ENCODE measurements around the gene MAP4K1. TPM values are rescaled to one million over a fixed set of nuclear protein-coding genes. Genes with fewer than 3 reads are reported as not detected.

The MAP4K1 gene
- total RNA-seq, 2 donors from 2014 or later = 12.3 to 17.8 TPM

DNA sequence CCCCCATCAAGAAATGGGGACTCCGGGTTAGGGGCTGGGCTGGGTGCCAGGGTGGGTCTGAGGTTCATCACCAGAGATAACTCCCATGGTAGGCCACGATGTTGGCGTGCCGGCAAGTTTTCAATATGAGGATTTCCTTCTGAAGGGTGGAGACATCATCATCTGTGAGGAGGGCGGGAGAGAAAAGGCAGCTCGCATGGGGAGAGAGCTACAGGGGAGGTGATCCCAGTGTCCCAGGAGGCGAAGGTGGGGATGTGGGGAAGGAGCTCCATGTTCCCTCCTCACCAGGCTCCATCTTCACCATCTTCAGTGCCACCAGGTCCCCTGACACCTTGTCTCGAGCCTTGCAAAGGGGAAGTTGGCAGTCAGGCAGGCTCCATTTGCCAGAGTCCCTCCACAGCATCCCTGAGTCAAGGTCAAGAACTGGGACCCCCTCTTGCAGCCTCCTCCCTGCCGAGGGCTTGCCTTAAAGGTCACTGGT, 430 bp downstream of the MAP4K1 start:
- WGBS, 2 experiments (ENCODE audit: insufficient coverage in 1 of 2, insufficient read length in 1 of 2) = 96% methylated on average over 4 to 9 of the region's 9 CpGs
- H3K9ac ChIP-seq (ENCODE audit: extremely low read depth, low read length, poor library complexity, severe bottlenecking) = no peak overlapping the region
- Mint-ChIP-seq H3K4me1 (peaks cover 22% of the 10 kb centered on the region), H3K27ac (no peak overlapping the region), H3K9me3 (no peaks in the 10 kb centered on the region), H3K27me3 (ENCODE audit: insufficient read depth) (no peaks in the 10 kb centered on the region), H3K4me3 (no peak overlapping the region), H3K36me3 (ENCODE audit: low read depth) (peaks cover 15% of the 10 kb centered on the region)
- TF ChIP-seq, protein P1, sequence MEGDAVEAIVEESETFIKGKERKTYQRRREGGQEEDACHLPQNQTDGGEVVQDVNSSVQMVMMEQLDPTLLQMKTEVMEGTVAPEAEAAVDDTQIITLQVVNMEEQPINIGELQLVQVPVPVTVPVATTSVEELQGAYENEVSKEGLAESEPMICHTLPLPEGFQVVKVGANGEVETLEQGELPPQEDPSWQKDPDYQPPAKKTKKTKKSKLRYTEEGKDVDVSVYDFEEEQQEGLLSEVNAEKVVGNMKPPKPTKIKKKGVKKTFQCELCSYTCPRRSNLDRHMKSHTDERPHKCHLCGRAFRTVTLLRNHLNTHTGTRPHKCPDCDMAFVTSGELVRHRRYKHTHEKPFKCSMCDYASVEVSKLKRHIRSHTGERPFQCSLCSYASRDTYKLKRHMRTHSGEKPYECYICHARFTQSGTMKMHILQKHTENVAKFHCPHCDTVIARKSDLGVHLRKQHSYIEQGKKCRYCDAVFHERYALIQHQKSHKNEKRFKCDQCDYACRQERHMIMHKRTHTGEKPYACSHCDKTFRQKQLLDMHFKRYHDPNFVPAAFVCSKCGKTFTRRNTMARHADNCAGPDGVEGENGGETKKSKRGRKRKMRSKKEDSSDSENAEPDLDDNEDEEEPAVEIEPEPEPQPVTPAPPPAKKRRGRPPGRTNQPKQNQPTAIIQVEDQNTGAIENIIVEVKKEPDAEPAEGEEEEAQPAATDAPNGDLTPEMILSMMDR (conservative IDR thresholded peaks at IDR 0.05) = no peak
- H3K36me3 ChIP-seq (ENCODE audit: control insufficient read depth, insufficient read depth, low read length) = peaks cover 21% of the 10 kb centered on the region
- peaks cover 3% of the 10 kb centered on the region for H3K4me1 ChIP-seq (ENCODE audit: control insufficient read depth, insufficient read depth, low read length)
- no peaks in the 10 kb centered on the region for H3K27me3 ChIP-seq (ENCODE audit: control insufficient read depth, insufficient read depth, low read length, poor library complexity, severe bottlenecking)
- H3K27ac ChIP-seq (ENCODE audit: low read depth, low read length) = no peak overlapping the region
- H3K4me3 ChIP-seq (ENCODE audit: low read length) = no peak overlapping the region
- H3K9me3 ChIP-seq (ENCODE audit: control insufficient read depth, low read length) = no peaks in the 10 kb centered on the region
- no peak for DNase-seq

DNA sequence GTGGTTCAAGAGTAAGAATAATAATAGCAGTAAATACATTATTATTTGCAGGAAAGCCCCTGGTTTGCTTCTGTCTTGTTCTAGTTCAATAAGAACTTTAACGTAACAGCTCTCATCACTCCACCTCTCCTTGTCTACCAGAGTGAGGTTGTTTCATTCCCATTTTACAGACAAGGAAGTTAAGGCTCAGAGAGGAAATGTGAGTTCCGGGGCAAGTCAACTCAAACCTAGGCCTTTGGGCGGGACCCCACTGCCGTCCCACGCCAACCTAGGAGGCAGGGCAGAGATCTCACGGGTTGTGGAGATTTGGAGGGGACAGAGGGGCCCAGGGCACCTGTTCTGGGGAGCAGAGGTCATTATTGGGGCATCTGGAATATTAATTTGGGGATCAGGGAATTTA, 1.5 kb downstream of the MAP4K1 start:
- Mint-ChIP-seq H3K9me3 (no peaks in the 10 kb centered on the region), H3K36me3 (ENCODE audit: low read depth) (peaks cover 5% of the 10 kb centered on the region), H3K4me3 (no peak overlapping the region), H3K27ac (no peak overlapping the region), H3K4me1 (peaks cover 16% of the 10 kb centered on the region), H3K27me3 (ENCODE audit: insufficient read depth) (no peaks in the 10 kb centered on the region)
- Histone ChIP-seq H3K27ac (ENCODE audit: low read depth, low read length) (no peak overlapping the region), H3K27me3 (ENCODE audit: control insufficient read depth, insufficient read depth, low read length, poor library complexity, severe bottlenecking) (no peaks in the 10 kb centered on the region), H3K4me1 (ENCODE audit: control insufficient read depth, insufficient read depth, low read length) (peaks cover 3% of the 10 kb centered on the region), H3K4me3 (ENCODE audit: low read length) (no peak overlapping the region), H3K36me3 (ENCODE audit: control insufficient read depth, insufficient read depth, low read length) (peaks cover 11% of the 10 kb centered on the region), H3K9me3 (ENCODE audit: control insufficient read depth, low read length) (no peaks in the 10 kb centered on the region), H3K9ac (ENCODE audit: extremely low read depth, low read length, poor library complexity, severe bottlenecking) (no peak overlapping the region)
- 90 to 99% methylated on average over 6 of the region's 6 CpGs for WGBS, 2 experiments (ENCODE audit: insufficient coverage in 1 of 2, insufficient read length in 1 of 2)
- TF ChIP-seq, protein P1 (conservative IDR thresholded peaks at IDR 0.05) = no peak
- no peak for DNase-seq

DNA sequence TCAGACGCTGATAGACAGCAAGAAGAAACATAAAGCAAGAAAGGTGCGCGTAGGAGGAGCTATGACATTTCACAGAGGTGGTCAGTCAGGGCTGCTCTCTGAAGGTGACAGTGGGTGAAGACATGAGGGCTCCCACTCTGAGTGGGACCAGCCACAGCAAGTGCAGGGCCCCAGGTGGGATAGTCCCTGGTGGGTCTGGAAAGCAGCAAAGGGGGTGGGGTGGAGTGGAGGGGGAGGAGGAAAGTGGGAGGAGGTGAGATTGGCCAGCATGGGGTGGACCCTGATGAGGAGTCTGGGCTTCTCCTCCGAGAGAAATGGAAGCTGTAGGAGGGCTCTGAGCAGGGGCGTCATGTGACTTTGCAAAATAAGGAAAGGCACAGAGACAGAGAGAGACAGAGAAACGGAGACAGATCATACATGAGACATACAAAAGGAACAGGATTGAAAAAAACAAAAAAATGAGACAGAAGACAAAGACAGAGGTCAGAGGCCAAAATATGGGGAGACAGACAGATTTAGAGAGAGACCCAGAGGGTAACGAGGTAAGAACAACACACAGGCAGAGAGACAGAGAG, 2.7 kb downstream of the MAP4K1 start:
- 79 to 85% methylated on average over 7 of the region's 7 CpGs for WGBS, 2 experiments (ENCODE audit: insufficient coverage in 1 of 2, insufficient read length in 1 of 2)

More for the DNA sequence above, 2.7 kb downstream of the MAP4K1 start:
- Histone ChIP-seq H3K27ac (ENCODE audit: low read depth, low read length) (no peak overlapping the region), H3K36me3 (ENCODE audit: control insufficient read depth, insufficient read depth, low read length) (no peaks in the 10 kb centered on the region), H3K4me3 (ENCODE audit: low read length) (no peak overlapping the region), H3K9ac (ENCODE audit: extremely low read depth, low read length, poor library complexity, severe bottlenecking) (no peak overlapping the region), H3K4me1 (ENCODE audit: control insufficient read depth, insufficient read depth, low read length) (peaks cover under 1% of the 10 kb centered on the region), H3K27me3 (ENCODE audit: control insufficient read depth, insufficient read depth, low read length, poor library complexity, severe bottlenecking) (no peaks in the 10 kb centered on the region), H3K9me3 (ENCODE audit: control insufficient read depth, low read length) (no peaks in the 10 kb centered on the region)
- Mint-ChIP-seq H3K4me1 (peaks cover 16% of the 10 kb centered on the region), H3K27me3 (ENCODE audit: insufficient read depth) (no peaks in the 10 kb centered on the region), H3K27ac (no peak overlapping the region), H3K9me3 (no peaks in the 10 kb centered on the region), H3K36me3 (ENCODE audit: low read depth) (no peaks in the 10 kb centered on the region), H3K4me3 (no peak overlapping the region)
- TF ChIP-seq, protein P1 (conservative IDR thresholded peaks at IDR 0.05) = no peak
- DNase-seq = no peak
